Mucosa of rectum (tissue), 2 donors: ENCODE results near the gene LDLRAD3.
"Not testable (repeated sequence)": the region's sequence is repeated elsewhere in the genome, so short reads cannot be mapped to it uniquely, and the experiment has no call there.

Experiments used
- H3K27ac ChIP-seq, 2 donors: one replicate each; pipeline ENCODE4 v1.7.0; 2013; ENCODE audit warnings: inconsistent platforms in 2 of 2, low read depth in 2 of 2, low read length in 2 of 2
- H3K27me3 ChIP-seq, 2 donors: one replicate each; pipeline ENCODE4 v1.7.0; 2013; ENCODE audit warnings: low read length in 2 of 2; ENCODE audit not compliant: control insufficient read depth in 2 of 2, insufficient read depth in 2 of 2
- H3K36me3 ChIP-seq, 2 donors: one replicate each; pipeline ENCODE4 v1.7.0; 2013; ENCODE audit warnings: low read length in 2 of 2; ENCODE audit not compliant: control insufficient read depth in 2 of 2, insufficient read depth in 2 of 2
- H3K4me1 ChIP-seq, 2 donors: one replicate each; pipeline ENCODE4 v1.7.0; 2013; ENCODE audit warnings: low read length in 2 of 2, mild to moderate bottlenecking in 1 of 2; ENCODE audit not compliant: control insufficient read depth in 2 of 2, insufficient read depth in 2 of 2
- H3K4me3 ChIP-seq, 2 donors: one replicate each; pipeline ENCODE4 v1.7.0; 2013; ENCODE audit warnings: low read length in 2 of 2
- H3K9ac ChIP-seq, 2 donors: one replicate each; pipeline ENCODE4 v1.7.0; 2013; ENCODE audit warnings: low read length in 2 of 2, low read depth in 1 of 2, mild to moderate bottlenecking in 1 of 2
- H3K9me3 ChIP-seq, 2 donors: one replicate each; pipeline ENCODE4 v1.7.0; 2013; ENCODE audit warnings: low read length in 2 of 2; ENCODE audit not compliant: control insufficient read depth in 2 of 2
- donor health status: healthy.
- donor health status: Normal muscosa, but diverticular disease.

LDLRAD3 gene, protein sequence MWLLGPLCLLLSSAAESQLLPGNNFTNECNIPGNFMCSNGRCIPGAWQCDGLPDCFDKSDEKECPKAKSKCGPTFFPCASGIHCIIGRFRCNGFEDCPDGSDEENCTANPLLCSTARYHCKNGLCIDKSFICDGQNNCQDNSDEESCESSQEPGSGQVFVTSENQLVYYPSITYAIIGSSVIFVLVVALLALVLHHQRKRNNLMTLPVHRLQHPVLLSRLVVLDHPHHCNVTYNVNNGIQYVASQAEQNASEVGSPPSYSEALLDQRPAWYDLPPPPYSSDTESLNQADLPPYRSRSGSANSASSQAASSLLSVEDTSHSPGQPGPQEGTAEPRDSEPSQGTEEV

DNA sequence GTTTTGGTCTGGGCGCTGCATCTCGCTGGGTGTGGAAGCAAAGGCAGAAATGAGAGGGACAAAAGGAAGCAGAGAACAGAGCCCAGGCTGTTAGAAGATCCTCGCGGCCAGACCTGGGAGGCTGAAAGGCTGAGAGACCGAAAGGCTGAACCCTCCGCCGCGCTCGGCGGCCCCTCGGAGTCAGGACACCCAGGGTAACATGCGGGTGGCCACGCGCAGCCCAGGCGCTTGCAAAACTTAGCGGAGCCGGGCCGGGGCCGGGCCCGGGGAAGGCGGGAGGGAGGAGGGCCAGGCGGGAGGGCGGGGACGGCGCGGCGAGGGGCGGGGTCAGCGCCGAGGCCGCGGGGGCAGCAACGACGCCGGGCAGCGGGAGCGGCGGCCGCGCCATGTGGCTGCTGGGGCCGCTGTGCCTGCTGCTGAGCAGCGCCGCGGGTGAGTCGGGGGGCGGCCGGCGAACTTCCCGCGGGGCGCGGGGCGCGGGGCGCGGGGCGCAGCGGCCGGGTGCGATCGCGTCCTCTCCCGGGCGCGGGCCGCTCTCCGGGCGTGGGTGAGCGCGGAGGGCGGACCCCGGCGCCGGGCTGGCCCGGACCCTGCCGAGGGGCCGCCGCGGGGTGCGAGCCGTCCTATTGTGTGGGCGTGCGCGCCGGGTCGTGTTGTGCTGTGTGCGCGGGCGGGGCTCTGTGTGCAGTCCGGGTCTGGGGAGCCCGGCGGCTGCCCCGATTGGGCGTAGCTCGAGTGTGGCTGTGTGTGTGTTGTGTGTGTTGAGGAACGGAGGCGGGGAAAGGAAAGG, at the start of gene LDLRAD3:
Gene LDLRAD3 (plus strand): TSS at position 350 of the 790 bp plus-strand sequence. CDS start 37 bp downstream, at position 387.
- H3K9me3 ChIP-seq, result no peaks in the 10 kb centered on the region
- H3K9ac ChIP-seq, result peak within 1 kb of the TSS in 1 of 2 donors; percentile 18
- no peaks in the 10 kb centered on the region for H3K36me3 ChIP-seq
- peak within 1 kb of the TSS in 1 of 2 donors; percentile 28 for H3K27ac ChIP-seq
- peaks cover 10 to 11% of the 10 kb centered on the region in 2 donors for H3K27me3 ChIP-seq
- H3K4me1 ChIP-seq, result peaks cover 0 to 3% of the 10 kb centered on the region in 2 donors
- peak within 1 kb of the TSS; percentile 68 to 69 for H3K4me3 ChIP-seq

DNA sequence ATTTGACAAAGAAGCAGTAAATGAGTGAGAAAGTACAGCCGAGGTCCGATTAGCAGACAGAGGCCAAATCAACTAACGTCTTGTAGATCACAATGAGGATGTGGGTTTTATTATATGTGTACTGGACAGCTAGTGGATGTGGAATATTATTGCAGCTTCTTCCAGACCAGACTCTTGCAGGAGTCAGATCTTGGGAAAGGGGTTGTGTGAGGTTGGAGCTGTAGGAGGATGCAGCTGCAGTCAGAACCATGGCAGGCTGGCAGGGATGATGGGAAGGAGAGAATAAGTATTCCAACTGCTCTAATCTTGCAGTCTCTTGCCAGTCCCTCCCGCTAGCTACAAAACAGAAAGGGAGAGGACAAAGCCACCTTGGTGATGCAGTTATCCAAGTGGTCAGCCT, 46.8 kb upstream of the LDLRAD3 start:
- no peak overlapping the region for H3K4me3 ChIP-seq
- no peaks in the 10 kb centered on the region for H3K36me3 ChIP-seq
- no peak overlapping the region for H3K27ac ChIP-seq
- no peaks in the 10 kb centered on the region for H3K9me3 ChIP-seq
- peaks cover 0 to 3% of the 10 kb centered on the region in 2 donors for H3K4me1 ChIP-seq
- H3K9ac ChIP-seq, result no peak overlapping the region
- H3K27me3 ChIP-seq, result no peaks in the 10 kb centered on the region

DNA sequence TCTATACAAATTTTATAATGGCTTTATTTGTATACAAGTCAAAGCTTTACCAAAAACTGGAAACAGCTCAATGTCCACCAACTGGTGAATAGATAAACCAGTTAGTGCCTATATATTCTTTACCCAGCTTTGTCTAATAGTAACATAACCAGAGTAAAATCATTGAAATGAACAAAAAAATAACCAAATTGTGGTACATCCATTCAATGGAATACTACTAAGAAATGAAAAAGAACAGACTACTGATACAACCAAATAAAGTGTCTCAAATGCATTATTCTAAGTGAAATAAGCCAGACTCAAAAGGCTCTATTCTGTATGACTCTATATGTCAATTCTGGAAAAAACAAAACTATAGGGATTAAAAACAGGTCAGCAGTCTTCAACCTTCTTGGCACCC, 40.9 kb upstream of the LDLRAD3 start:
- H3K4me1 ChIP-seq, result no peaks in the 10 kb centered on the region
- no peaks in the 10 kb centered on the region for H3K36me3 ChIP-seq
- peaks cover 4 to 6% of the 10 kb centered on the region in 2 donors for H3K9me3 ChIP-seq
- H3K27me3 ChIP-seq, result no peaks in the 10 kb centered on the region
- H3K4me3 ChIP-seq, result no peak overlapping the region
- H3K27ac ChIP-seq, result no peak overlapping the region
- H3K9ac ChIP-seq, result no peak overlapping the region

DNA sequence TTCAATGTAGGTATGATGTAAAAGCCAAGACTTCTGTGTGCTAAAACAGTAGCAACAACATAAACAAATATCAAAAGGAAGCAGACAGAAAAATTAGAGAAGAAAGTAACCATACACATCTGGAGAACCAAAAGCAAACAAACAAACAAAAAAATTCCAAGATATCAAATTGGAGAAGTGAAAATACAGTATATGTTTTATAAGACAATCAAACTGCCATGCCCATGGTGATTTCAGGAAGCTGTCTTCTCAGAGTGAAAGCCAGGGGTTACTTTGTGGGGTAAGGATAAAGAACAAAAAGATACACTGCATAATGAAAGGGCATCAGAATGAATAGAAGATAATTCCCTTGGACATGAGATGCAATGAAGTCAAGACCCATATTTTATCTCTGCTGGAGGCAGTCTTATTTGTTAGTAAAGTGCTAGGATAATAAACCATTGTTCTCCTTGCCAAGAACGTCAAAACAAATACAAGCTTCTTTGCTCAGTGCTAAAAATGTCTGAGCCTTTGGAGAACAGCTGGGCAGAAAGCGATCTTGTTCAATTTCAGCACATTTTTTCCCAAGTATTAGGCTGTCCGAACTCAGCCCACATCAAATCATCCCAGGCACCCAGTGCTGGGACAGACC, 38.1 kb upstream of the LDLRAD3 start:
- Histone ChIP-seq H3K4me1 (no peaks in the 10 kb centered on the region), H3K9me3 (peaks cover 4 to 6% of the 10 kb centered on the region in 2 donors), H3K36me3 (no peaks in the 10 kb centered on the region), H3K27ac (no peak overlapping the region), H3K4me3 (no peak overlapping the region), H3K27me3 (no peaks in the 10 kb centered on the region), H3K9ac (no peak overlapping the region)

DNA sequence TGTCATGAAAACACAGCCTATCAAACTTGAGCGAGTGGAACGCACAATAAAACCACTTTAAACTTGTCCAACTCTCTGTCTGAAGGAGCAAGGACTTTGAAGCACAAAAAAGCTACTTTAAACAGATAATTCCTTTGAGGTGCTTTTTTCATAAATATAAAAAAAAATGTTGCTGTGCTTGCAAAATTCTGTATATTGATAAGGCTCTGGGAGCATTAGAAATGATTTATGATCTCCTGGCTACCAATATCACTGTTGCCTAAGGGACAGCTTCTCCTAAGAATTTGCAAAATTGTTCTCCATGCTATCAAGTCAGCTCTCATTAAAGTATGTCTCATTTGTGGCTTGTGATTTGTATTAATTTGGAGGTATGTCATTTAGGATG, 37.6 kb upstream of the LDLRAD3 start:
- Histone ChIP-seq H3K9ac (no peak overlapping the region), H3K27ac (no peak overlapping the region), H3K4me3 (no peak overlapping the region), H3K9me3 (peaks cover 4 to 6% of the 10 kb centered on the region in 2 donors), H3K27me3 (no peaks in the 10 kb centered on the region), H3K36me3 (no peaks in the 10 kb centered on the region), H3K4me1 (no peaks in the 10 kb centered on the region)

DNA sequence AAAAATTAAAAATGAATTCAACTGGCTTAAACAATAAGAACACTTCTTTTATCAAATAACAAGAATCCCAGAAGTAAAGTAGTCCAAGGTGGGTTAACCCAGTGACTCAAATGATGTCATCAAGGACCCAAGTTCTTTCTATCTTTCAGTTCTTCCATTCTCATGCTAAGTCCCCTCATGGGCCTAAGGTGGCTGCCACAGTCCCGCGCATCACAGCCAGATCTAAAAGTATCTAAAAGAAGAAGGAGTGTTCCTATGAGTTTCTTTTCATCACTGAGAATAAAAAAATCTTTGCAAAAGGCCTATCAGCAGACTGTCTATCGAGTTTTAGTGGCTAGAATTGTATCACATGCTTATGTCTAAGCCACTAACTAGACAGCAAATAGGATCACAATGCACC, 37.2 kb upstream of the LDLRAD3 start:
- Histone ChIP-seq H3K27ac (no peak overlapping the region), H3K4me3 (no peak overlapping the region), H3K9ac (no peak overlapping the region), H3K36me3 (no peaks in the 10 kb centered on the region), H3K27me3 (no peaks in the 10 kb centered on the region), H3K4me1 (no peaks in the 10 kb centered on the region), H3K9me3 (peaks cover 4 to 6% of the 10 kb centered on the region in 2 donors)

DNA sequence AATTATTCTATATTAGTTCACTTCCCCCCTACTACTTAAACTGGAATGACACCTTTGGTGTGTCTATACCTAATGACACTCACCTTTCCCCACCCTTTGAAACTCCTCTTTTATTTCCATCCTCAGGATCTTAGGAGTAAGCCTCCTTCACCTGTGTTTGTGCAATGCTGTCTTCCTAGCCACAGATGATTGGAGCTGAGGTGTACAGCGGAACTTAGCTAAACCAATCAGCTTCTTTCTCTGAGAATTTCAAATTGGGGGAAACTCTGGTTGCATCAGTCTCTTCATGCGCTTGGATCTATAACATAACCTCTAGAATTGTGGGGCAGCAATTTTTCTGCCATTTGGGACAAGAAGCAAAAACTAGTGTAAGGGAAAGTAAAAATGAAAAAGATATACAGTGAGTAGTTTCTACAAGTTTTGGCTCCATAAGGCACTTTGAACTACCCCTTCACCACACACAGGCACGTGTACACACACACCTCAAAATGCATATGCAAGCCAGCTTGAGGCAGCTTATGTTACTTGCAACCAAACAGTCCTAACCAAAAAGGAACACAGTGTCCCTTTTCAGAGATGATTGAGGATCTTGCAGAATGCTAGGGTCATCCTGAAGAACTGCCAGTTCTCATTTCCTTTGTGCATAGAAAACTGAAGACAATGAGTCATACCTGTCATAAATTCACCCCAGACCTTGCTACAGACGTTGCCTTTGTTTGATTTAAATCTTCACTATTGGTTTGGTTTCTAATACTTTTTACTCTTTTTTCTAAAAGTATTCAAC, 36.0 kb upstream of the LDLRAD3 start:
- Histone ChIP-seq H3K9me3 (peaks cover 3 to 4% of the 10 kb centered on the region in 2 donors), H3K4me3 (no peak overlapping the region), H3K4me1 (no peaks in the 10 kb centered on the region), H3K36me3 (no peaks in the 10 kb centered on the region), H3K9ac (no peak overlapping the region), H3K27ac (no peak overlapping the region), H3K27me3 (no peaks in the 10 kb centered on the region)

DNA sequence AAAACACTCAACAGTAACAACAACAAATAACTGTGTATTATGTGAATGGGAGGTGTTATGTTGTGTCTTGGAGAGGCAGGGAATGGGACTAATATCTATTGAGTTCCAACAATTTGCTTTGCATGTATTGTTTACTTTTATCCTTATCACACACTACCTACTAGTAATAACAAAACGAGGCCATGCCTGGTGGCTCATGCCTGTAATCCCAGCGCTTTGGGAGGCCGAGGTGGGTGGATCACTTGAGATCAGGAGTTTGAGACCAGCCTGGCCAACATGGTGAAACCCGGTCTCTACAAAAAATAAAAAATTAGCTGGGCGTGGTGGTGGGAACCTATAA, 35.5 kb upstream of the LDLRAD3 start:
- H3K9me3 ChIP-seq, H3K36me3 ChIP-seq, H3K4me1 ChIP-seq, H3K27me3 ChIP-seq, H3K4me3 ChIP-seq, H3K9ac ChIP-seq, H3K27ac ChIP-seq: not testable (repeated sequence)

DNA sequence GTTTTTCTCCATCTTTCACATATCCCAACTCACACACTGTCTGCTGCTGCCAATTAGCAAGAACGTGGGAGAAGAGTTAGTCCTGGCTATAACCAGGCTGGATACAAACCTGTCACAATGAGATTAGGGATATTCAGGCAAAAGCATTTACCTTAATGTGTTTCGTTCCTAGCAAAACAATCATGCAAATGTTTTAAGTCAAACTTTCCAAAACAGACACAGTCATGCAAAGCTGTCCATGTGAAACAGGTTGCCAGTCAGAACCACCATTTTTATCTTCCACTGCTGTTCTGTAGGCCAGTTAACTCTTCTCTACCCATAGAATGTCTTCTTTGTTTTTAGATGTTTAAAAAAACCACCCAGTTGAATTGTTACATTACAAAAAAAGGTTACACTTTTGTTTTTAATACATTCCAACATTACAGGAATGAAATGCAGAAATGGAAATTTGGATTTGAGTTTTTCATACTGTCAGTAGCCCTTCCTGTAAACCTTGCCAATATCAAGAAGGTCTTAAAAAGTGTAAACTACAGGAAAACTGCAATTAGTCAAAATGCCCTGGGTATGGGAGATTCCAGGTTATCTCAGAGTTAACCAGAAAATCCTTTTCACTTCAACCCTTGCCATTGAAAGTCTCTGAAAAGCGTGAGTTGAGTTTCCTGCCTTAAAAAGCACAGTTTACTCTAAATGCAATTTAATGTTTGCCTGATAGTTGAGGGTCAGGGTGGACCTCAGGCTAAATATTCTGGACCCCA, 34.2 kb upstream of the LDLRAD3 start:
- no peak overlapping the region for H3K27ac ChIP-seq
- no peaks in the 10 kb centered on the region for H3K4me1 ChIP-seq
- H3K36me3 ChIP-seq, result no peaks in the 10 kb centered on the region
- no peak overlapping the region for H3K9ac ChIP-seq
- no peaks in the 10 kb centered on the region for H3K9me3 ChIP-seq
- no peak overlapping the region for H3K4me3 ChIP-seq
- no peaks in the 10 kb centered on the region for H3K27me3 ChIP-seq
